Tibial nerve (tissue), 4 donors: ENCODE results near the gene PRKAG2. TPM values are rescaled to one million over a fixed set of nuclear protein-coding genes. Genes with fewer than 3 reads are reported as not detected.

Experiments
- DNase-seq, 2 donors: peaks; one replicate each; pipeline ENCODE4 v3.0.0-alpha.2; 2019; ENCODE audit warnings: low spot score in 2 of 2
- H3K27ac ChIP-seq, 4 donors: fragments of 200-600 bp; sonication (generic) in 3 of 4; one replicate each; pipeline ENCODE4 v1.5.1; 2017 to 2019; ENCODE audit warnings: mild to moderate bottlenecking in 1 of 4
- H3K27me3 ChIP-seq, 2 donors: fragments of 200-600 bp; sonication (generic) in 1 of 2; one replicate each; pipeline versions ENCODE4 v1.5.1 to v1.6.0; 2017 to 2019
- H3K36me3 ChIP-seq, 3 donors: fragments of 200-600 bp; sonication (generic); one replicate each; pipeline ENCODE4 v1.5.1; 2018 to 2019
- H3K4me1 ChIP-seq, 4 donors: fragments of 200-600 bp; sonication (generic) in 3 of 4; one replicate each; pipeline ENCODE4 v1.5.1; 2017 to 2019
- H3K4me3 ChIP-seq, 4 donors: fragments of 200-600 bp; sonication (generic) in 3 of 4; one replicate each; pipeline ENCODE4 v1.5.1; 2017 to 2019; ENCODE audit warnings: mild to moderate bottlenecking in 1 of 4, moderate library complexity in 1 of 4
- H3K9me3 ChIP-seq, 4 donors: fragments of 200-600 bp; sonication (generic) in 3 of 4; one replicate each; pipeline ENCODE4 v1.5.1; 2017 to 2019
- EP300 ChIP-seq, 2 donors: sonication (generic); formaldehyde crosslinking; IDR thresholded peaks; one replicate each; pipeline ENCODE4 v1.6.1; 2017; ENCODE audit warnings: antibody characterized with exemption in 2 of 2, mild to moderate bottlenecking in 1 of 2
- POLR2A ChIP-seq, 2 donors: fragments of 450-650 bp; IDR thresholded peaks; one replicate each; pipeline ENCODE4 v1.6.1; 2017; ENCODE audit warnings: antibody characterized with exemption in 2 of 2, mild to moderate bottlenecking in 2 of 2, moderate library complexity in 2 of 2
- WGBS, 2 donors: methylation state at CpG; one replicate each; pipeline ENCODE4 v1.1.5; 2018; 5-methylcytosine and 5-hydroxymethylcytosine counted together
- total RNA-seq, 4 donors: library from RNA; depleted of rRNA; stranded (reverse); fragments of >200 nt; gene quantifications; one replicate each; pipeline ENCODE4 v1.1.0, GENCODE V29; 2016
- TF ChIP-seq, protein P1 (sequence below), 5 experiments: fragments of 200-600 bp in 3 of 5; fragments of 450-650 bp in 2 of 5; sonication (generic) in 3 of 5; IDR thresholded peaks; one replicate each; pipeline ENCODE4 v1.5.1; 2016 to 2019; ENCODE audit warnings: antibody characterized with exemption in 5 of 5, mild to moderate bottlenecking in 3 of 5, moderate library complexity in 2 of 5

Gene PRKAG2
- total RNA-seq, 4 donors from 2014 or later, result 24.5 to 82.6 (median 38.3) TPM

DNA sequence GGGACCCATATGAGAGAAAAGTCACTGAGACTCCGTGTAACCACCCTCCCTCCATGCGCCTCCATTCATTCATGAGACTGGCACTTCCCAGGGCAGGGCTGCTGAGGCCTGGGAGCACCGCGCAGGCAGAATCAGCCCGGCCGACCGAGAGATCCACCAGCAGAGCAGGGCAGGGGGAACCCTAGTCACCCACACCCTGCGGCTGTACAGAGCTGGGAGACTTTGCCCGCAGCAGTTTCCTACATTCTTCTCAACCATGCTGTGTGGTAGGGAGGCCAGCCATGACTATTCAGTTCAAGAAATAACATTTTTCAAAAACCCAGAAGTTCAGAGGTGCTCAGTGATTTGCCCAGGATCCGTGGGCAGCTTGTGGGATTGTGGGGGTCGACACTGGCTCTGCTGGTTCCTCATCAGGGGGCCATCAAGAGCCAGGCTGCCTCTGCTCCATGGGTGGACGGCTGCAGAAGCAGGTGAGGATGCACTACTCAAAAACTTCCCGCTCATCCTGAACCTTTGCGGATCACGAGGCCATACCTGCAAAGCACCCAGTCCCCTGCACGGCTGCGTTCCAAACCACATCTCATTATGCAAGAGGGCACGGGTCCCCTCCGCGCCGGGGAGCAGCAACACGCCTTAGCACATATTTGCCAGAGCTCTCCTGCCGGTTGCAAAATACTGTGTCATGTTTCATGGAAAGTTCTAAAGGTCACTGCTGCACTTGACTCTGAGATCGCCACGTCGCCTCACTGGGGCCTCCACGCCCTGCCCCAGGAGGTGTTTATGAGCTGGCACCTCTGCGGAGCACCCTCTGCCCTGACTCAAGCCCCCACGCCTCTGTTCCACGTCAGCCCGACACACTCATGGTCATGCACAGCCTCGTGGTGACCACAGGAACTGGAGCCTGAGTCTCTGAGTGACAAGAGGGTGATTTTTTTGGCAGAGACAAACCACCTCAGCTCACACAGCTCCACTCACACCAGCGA is 132.0 kb downstream of the PRKAG2 start:
- Histone ChIP-seq H3K4me1 (peaks cover 0 to 30% (median 7%) of the 10 kb centered on the region in 4 donors), H3K36me3 (no peaks in the 10 kb centered on the region), H3K9me3 (no peaks in the 10 kb centered on the region), H3K27ac (peak overlapping the region in 1 of 4 donors; percentile 31), H3K27me3 (no peaks in the 10 kb centered on the region), H3K4me3 (no peak overlapping the region)
- TF ChIP-seq, protein P1, sequence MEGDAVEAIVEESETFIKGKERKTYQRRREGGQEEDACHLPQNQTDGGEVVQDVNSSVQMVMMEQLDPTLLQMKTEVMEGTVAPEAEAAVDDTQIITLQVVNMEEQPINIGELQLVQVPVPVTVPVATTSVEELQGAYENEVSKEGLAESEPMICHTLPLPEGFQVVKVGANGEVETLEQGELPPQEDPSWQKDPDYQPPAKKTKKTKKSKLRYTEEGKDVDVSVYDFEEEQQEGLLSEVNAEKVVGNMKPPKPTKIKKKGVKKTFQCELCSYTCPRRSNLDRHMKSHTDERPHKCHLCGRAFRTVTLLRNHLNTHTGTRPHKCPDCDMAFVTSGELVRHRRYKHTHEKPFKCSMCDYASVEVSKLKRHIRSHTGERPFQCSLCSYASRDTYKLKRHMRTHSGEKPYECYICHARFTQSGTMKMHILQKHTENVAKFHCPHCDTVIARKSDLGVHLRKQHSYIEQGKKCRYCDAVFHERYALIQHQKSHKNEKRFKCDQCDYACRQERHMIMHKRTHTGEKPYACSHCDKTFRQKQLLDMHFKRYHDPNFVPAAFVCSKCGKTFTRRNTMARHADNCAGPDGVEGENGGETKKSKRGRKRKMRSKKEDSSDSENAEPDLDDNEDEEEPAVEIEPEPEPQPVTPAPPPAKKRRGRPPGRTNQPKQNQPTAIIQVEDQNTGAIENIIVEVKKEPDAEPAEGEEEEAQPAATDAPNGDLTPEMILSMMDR (IDR thresholded peaks at IDR 0.05), result peak in 1 of 5 experiments; percentile 20
- TF ChIP-seq EP300 (IDR thresholded peaks at IDR 0.05) (peak in 1 of 2 donors; percentile 59), POLR2A (IDR thresholded peaks at IDR 0.05) (no peak)
- peak; percentile 21 to 31 for DNase-seq
- WGBS, 2 donors, result 67 to 69% methylated on average over 31 to 33 of the region's 33 CpGs

DNA sequence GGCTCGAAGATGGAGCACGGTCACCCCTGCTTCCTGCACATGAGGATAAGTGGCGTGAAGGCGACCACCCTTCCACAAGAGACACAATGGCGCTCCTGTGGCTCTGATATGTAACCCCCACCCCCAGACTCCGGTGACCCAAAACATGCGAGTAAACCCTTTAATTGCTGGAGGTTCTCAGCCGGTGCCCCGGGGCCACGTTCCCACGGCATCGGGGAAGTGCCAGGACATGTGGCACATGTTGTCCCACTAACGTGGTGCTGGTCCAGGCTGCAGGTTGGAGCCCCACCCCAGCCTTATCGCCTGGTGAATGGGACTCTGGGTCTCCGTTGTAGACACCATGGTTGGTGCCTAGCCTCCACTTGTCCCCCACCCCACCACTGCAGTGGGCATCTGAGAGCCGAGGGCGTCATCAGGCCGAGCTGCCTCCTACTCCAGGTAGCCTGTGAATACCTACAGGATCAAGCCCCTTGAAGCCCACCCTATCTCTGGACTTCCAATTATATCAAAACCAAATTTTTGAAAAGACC is 132.8 kb downstream of the PRKAG2 start:
- no peaks in the 10 kb centered on the region for H3K36me3 ChIP-seq
- peaks cover 0 to 30% (median 7%) of the 10 kb centered on the region in 4 donors for H3K4me1 ChIP-seq
- no peak overlapping the region for H3K27ac ChIP-seq
- 76 to 79% methylated on average over 18 of the region's 18 CpGs for WGBS, 2 donors
- H3K9me3 ChIP-seq, result no peaks in the 10 kb centered on the region
- no peak for DNase-seq
- no peak overlapping the region for H3K4me3 ChIP-seq
- TF ChIP-seq, protein P1 (IDR thresholded peaks at IDR 0.05), result no peak
- no peak for TF ChIP-seq EP300 (IDR thresholded peaks at IDR 0.05)
- no peak for TF ChIP-seq POLR2A (IDR thresholded peaks at IDR 0.05)
- H3K27me3 ChIP-seq, result no peaks in the 10 kb centered on the region

DNA sequence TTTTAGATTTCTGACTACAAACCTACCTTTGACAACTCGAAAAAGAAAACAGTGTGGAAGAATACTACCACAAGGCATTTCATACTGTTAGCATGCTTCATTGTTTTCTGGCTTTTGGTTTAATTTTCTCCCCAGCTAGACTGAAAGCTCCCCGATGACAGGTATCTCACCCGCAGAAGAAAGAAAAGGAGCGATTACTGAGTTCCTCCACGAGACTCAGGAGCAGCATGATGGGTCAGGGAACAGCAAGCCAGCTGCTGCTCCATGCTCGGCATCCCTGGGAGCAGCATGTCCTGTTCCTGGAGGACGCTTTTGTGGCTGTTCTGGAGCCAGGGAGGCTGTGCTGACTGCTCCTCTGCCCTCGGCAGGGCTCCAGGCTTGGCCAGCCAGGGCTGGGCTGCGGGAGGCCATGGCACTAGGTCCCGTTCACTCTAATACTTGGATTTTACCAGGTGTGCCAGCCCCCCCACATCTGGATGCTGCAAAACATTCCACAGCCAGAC is 133.4 kb downstream of the PRKAG2 start:
- Histone ChIP-seq H3K4me3 (no peak overlapping the region), H3K4me1 (peaks cover 0 to 30% (median 7%) of the 10 kb centered on the region in 4 donors), H3K36me3 (no peaks in the 10 kb centered on the region), H3K9me3 (no peaks in the 10 kb centered on the region), H3K27me3 (no peaks in the 10 kb centered on the region), H3K27ac (peak overlapping the region in 1 of 4 donors; percentile 8)
- no peak for DNase-seq
- TF ChIP-seq, protein P1 (IDR thresholded peaks at IDR 0.05), result no peak
- peak in 1 of 2 donors; percentile 24 for TF ChIP-seq EP300 (IDR thresholded peaks at IDR 0.05)
- 42 to 52% methylated on average over 10 of the region's 10 CpGs for WGBS, 2 donors

DNA sequence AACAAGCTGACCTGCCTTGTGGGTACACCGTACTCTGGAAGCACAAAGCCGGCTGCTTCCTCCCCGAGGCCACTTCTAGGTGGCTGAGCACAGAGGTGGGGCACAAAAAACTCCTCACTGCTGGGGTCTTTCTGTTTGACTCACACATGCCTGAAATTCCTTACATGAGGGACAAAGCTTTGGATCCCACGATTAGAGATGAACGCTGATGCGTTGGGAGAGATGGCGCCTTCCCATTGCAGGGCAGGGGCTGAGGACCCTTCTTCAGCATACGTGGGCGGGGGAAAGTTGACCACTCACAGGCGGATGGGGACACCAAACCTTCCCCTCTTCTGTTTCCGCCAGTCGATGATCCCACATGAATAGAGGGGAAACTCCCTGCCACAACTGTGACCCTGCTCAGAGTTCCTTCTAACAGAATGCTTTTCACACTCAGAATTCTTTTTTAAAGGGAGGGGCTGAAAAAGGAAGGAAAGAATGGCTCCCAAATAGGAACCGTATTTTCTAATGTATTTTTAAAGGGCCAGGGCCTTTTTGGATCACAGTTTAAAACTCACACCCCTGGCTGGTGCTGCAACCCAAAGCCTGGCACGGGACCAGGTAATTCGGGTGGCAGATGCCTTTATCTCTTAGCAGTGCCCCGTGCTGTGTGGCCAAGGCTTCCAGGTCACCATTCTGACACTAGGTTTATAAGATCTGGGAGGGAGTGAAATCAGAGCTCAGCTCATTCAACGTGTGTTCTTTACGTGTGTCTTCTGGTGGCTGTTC is 134.0 kb downstream of the PRKAG2 start:
- TF ChIP-seq, protein P1 (IDR thresholded peaks at IDR 0.05), result no peak
- TF ChIP-seq POLR2A (IDR thresholded peaks at IDR 0.05) (no peak), EP300 (IDR thresholded peaks at IDR 0.05) (no peak)
- DNase-seq, result no peak
- peak overlapping the region in 1 of 4 donors; percentile 8 for H3K27ac ChIP-seq
- peaks cover 0 to 30% (median 7%) of the 10 kb centered on the region in 4 donors for H3K4me1 ChIP-seq
- no peak overlapping the region for H3K4me3 ChIP-seq
- H3K9me3 ChIP-seq, result no peaks in the 10 kb centered on the region
- 41 to 44% methylated on average over 18 of the region's 18 CpGs for WGBS, 2 donors
- no peaks in the 10 kb centered on the region for H3K36me3 ChIP-seq
- no peaks in the 10 kb centered on the region for H3K27me3 ChIP-seq
